ENCODE data around the gene FEN1. TPM values are rescaled to one million over a fixed set of nuclear protein-coding genes. Genes with fewer than 3 reads are reported as not detected.

Gene FEN1
- total and polyA plus RNA-seq, 2 of the 13 experiments (the other 11 are each of a cell fraction or from before 2014, with no cell fraction given), result 12.4 to 102 TPM

GRCh38 chr11:61792310-61793082, at the start of gene FEN1, which contains the start of gene TMEM258 (continued):
- TF ChIP-seq ZNF18 (CRISPR knock-in tag; IDR thresholded peaks at IDR 0.05; ENCODE audit: insufficient replicate concordance), result peak; percentile 65
- no peak for TF ChIP-seq ZNF879 (CRISPR knock-in tag; IDR thresholded peaks at IDR 0.05)
- TF ChIP-seq ZNF333 (CRISPR knock-in tag; IDR thresholded peaks at IDR 0.05; ENCODE audit: borderline replicate concordance), result 0 out of 2 replicates have a peak, but pooled peaks have one; percentile 81
- TF ChIP-seq HOXA5 (CRISPR knock-in tag; IDR thresholded peaks at IDR 0.05), result peak; percentile 93
- peak; percentile 52; the same call in 1 of the 2 replicates for TF ChIP-seq AKAP8 (CRISPR knock-in tag; IDR thresholded peaks at IDR 0.05)
- no peak; the same call in 1 of the 2 replicates for TF ChIP-seq ZBTB26 (CRISPR knock-in tag; IDR thresholded peaks at IDR 0.05; ENCODE audit: borderline replicate concordance)
- peak; percentile 91 for TF ChIP-seq ZNF761 (CRISPR knock-in tag; conservative IDR thresholded peaks at IDR 0.05)
- peak; percentile 86 for TF ChIP-seq POLR2AphosphoS5 (IDR thresholded peaks at IDR 0.05; ENCODE audit: low read depth, low read length)
- TF ChIP-seq SRF (IDR thresholded peaks at IDR 0.05; ENCODE audit: low read depth, low read length), result 0 out of 2 replicates have a peak, but pooled peaks have one; percentile 2
- TF ChIP-seq ZNF256 (CRISPR knock-in tag; conservative IDR thresholded peaks at IDR 0.05), result 0 out of 2 replicates have a peak, but pooled peaks have one; percentile 37
- TF ChIP-seq FOXJ3 (CRISPR knock-in tag; IDR thresholded peaks at IDR 0.05; ENCODE audit: borderline replicate concordance), result peak; percentile 38; the same call in 1 of the 2 replicates
- peak; percentile 71; the same call in 1 of the 2 replicates for TF ChIP-seq FOXC1 (CRISPR knock-in tag; IDR thresholded peaks at IDR 0.05; ENCODE audit: borderline replicate concordance)
- peak; percentile 69 for TF ChIP-seq KDM5A (IDR thresholded peaks at IDR 0.05; ENCODE audit: borderline replicate concordance, low read length)
- TF ChIP-seq HNF1B (CRISPR knock-in tag; IDR thresholded peaks at IDR 0.05), result peak; percentile 75
- 0 out of 2 replicates have a peak, but pooled peaks have one; percentile 67 for TF ChIP-seq ZNF773 (CRISPR knock-in tag; IDR thresholded peaks at IDR 0.05; ENCODE audit: borderline replicate concordance)
- peak; percentile 24; the same call in 1 of the 2 replicates for TF ChIP-seq ZNF124 (CRISPR knock-in tag; IDR thresholded peaks at IDR 0.05)
- no peak for TF ChIP-seq TERF1 (CRISPR knock-in tag; IDR thresholded peaks at IDR 0.05)
- peak; percentile 79 for TF ChIP-seq YY1 (IDR thresholded peaks at IDR 0.05; ENCODE audit: insufficient read depth, insufficient replicate concordance, low read depth, low read length)
- TF ChIP-seq ZNF17 (CRISPR knock-in tag; IDR thresholded peaks at IDR 0.05), result no peak
- TF ChIP-seq KDM2A (CRISPR knock-in tag; IDR thresholded peaks at IDR 0.05; ENCODE audit: borderline replicate concordance, low read depth), result peak; percentile 81
- 0 out of 2 replicates have a peak, but pooled peaks have one; percentile 59 for TF ChIP-seq KLF15 (CRISPR knock-in tag; IDR thresholded peaks at IDR 0.05; ENCODE audit: borderline replicate concordance)
- TF ChIP-seq RBFOX2 (IDR thresholded peaks at IDR 0.05; ENCODE audit: low read depth, low read length), result peak; percentile 81
- TF ChIP-seq ZNF20 (CRISPR knock-in tag; IDR thresholded peaks at IDR 0.05), result no peak
- peak; percentile 85 for TF ChIP-seq ETV5 (CRISPR knock-in tag; IDR thresholded peaks at IDR 0.05; ENCODE audit: borderline replicate concordance)
